Endothelial cell of umbilical vein (primary cell): ENCODE measurements around the gene PRRC2A.

Experiments used
- CTCF ChIP-seq, 2 donors: IDR thresholded peaks; 1 replicate in 1 of 2; 2 replicates in 1 of 2; pipeline ENCODE4 v1.5.1; 2011; ENCODE audit warnings: low read length in 2 of 2, mild to moderate bottlenecking in 2 of 2, moderate library complexity in 2 of 2, control low read depth in 1 of 2, inconsistent platforms in 1 of 2, low read depth in 1 of 2; ENCODE audit not compliant: insufficient read depth in 1 of 2; ENCODE audit errors: extremely low read depth in 1 of 2
- EZH2 ChIP-seq: IDR thresholded peaks from 2 replicates; pipeline ENCODE4 v1.6.1; 2012; ENCODE audit warnings: borderline replicate concordance, low read depth, mild to moderate bottlenecking, moderate library complexity, low read length, inconsistent platforms; ENCODE audit not compliant: severe bottlenecking
- GATA2 ChIP-seq: IDR thresholded peaks from 2 replicates; pipeline ENCODE4 v1.7.0; 2011; ENCODE audit warnings: low read depth, mild to moderate bottlenecking, moderate library complexity, mixed read lengths, low read length; ENCODE audit not compliant: insufficient read length, insufficient read depth
- JUN ChIP-seq: IDR thresholded peaks from 2 replicates; pipeline ENCODE4 v1.6.1; 2011; ENCODE audit warnings: borderline replicate concordance, low read depth; ENCODE audit not compliant: insufficient read length, insufficient read depth
- MAX ChIP-seq: IDR thresholded peaks from 2 replicates; pipeline ENCODE4 v1.6.1; 2011; ENCODE audit not compliant: insufficient read depth, insufficient read length
- MYC ChIP-seq: IDR thresholded peaks from one replicate; pipeline ENCODE4 v1.6.1; 2011; ENCODE audit warnings: mild to moderate bottlenecking, low read depth, low read length
- POLR2A ChIP-seq: IDR thresholded peaks from 2 replicates; pipeline ENCODE4 v1.6.1; 2012; ENCODE audit warnings: low read depth, mild to moderate bottlenecking, control low read depth, low read length

DNA sequence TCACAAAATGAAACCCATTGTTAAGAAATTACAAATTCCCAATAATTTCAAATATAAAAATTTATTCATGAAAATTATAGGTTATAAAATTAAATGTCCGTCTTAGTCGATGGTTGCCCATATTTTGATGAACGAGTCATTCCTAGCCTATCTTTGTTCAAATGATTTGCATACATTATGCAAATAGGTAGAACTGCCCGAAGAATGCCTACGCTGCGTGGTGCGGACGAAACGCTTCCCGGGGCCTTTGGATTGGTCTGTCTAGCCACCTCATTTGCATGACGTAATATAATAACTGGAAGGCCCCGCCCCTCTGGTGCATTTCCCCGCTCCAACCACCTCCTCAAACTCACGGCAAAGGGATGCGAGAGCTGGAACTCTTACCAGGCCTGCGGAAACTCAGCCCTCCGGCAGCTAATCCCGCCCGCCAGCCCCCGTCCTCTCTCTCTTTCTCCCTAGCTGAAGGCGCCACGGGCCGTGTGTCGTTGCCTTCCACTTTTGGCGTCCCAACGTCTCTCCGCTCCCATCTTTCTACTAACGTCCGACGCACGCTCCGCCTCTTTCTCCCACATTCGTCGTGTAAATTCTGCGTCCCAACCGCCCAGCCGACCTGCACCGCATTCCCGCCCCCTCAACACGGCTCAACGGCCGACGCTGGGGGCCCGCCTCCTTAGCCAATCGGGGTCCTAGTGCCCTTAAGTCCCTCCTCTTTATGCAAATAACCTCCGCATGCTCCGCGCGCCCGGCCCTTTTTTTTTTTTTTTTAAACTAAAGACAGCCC lies 520 bp upstream of the PRRC2A start:
- TF ChIP-seq CTCF (IDR thresholded peaks at IDR 0.05; ENCODE audit: extremely low read depth in 1 of 2, insufficient read depth in 1 of 2, low read depth in 1 of 2, low read length in 2 of 2) (no peak), POLR2A (peak; percentile 73), MAX (peak; percentile 51), MYC (no peak), GATA2 (no peak), EZH2 (no peak), JUN (peak; percentile 85)
